Stimulated activated CD8-positive, alpha-beta memory T cell treated with anti-CD3 and anti-CD28 coated beads, Interleukin-4, amount 100 ng/mL, for 24 hours (primary cell): Measurements from ENCODE around the gene MDM4.
"Not testable (repeated sequence)": the region's sequence is repeated elsewhere in the genome, so short reads cannot be mapped to it uniquely, and the experiment has no call there.

Experiments used
- DNase-seq: peaks from one replicate; pipeline ENCODE4 v3.0.0-alpha.2; 2020; ENCODE audit warnings: low read depth

Gene MDM4

DNA sequence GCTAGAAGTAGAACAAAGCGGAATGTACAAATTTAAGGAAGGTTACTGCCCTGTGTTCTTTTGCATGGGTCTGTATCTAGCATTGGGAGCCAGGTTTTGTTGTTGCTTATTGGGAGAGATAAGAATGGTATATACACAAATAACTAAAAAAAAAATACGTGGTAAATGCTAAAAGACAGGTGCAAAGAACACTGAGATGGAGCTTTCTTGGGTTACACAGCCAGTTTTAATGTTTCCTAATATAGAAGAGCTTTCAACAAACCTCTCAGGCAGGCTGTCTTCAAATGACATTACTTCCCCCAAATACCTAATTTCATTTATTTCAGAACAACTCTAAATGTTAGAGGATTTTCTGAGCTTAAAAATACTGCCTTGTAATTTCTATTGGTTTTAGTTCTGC lies 1.4 kb upstream of the MDM4 start:
- DNase-seq = no peak

DNA sequence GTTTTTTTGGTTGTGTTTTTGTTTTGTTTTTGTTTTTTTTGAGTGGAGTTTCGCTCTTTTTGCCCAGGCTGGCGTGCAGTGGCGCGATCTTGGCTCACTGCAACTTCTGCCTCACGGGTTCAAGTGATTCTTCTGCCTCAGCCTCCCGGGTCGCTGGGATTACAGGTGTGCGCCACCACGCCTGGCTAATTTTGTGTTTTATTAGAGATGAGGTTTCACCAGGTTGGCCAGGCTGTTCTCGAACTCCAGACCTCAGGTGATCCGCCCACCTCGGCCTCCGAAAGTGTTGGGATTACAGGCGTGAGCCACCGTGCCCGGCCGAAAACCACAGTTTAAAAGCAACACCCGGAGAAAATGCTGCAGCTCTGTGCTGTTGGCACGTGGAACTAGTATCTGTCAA lies 1.2 kb downstream of the MDM4 start:
- not testable (repeated sequence) for DNase-seq

DNA sequence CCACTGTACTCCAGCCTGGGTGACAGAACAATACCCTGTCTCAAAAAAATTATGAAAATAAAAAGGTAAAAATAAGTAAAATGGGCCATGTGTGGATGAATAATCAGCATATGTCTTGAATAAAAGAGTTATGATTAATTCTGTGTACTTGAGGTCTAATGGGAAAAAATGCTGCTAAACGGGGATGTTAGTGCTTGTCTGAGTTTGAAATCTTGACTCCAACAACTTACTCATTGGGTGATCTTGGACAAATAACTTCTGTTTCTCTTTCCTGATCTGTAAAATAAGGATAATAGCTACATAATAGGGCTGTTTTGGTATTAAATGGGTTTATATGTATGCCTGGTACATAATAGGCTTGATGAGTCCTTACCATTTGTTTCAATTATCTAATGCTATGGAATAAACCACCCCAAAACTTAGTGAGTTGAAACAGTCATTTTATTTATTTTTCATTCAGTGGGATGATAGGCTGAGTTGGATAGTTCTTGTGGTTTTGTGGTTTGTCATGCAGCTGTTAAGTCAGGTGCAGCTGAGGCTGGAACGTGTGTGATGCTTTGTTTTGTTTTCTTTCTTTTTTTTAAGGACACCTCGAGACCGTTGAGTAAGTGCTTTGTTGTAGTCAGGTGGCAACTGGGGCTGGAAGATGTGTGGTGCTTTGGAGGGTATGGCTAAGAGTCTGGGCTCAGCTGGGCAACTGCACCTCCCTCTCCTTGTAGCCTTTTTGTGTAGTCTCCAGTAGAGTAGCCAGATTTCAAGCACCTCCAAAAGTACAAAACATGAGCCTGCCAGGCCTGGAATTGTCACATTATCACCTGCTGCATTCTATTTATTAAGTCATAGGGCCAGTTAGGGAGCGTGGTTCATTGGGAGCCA lies 4.9 kb downstream of the MDM4 start:
- DNase-seq = no peak

DNA sequence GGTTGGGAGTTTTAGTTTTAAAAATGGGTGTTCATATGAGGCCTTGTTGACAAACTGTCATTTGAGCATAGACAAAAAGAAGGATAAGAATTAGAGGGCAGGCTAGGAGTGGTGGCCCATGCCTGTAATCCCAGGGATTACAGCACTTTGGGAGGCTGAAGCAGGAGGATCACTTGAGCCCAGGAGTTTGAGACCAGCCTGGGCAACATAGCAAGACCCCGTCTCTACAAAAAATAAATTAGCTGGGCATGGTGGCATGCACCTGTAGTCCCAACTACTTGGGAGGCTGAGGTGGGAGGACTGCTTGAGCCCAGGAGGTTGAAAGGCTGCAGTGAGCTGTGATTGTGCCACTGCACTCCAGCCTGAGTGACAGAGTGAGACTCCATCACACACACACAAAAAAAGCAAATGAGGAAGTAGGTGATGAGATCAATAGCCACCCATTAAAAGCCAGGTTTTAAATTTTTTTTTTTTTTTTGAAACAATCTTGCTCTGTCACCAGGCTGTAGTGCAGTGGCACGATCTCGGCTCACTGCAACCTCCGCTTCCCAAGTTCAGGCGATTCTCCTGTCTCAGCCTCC lies 5.8 kb downstream of the MDM4 start:
- not testable (repeated sequence) for DNase-seq

DNA sequence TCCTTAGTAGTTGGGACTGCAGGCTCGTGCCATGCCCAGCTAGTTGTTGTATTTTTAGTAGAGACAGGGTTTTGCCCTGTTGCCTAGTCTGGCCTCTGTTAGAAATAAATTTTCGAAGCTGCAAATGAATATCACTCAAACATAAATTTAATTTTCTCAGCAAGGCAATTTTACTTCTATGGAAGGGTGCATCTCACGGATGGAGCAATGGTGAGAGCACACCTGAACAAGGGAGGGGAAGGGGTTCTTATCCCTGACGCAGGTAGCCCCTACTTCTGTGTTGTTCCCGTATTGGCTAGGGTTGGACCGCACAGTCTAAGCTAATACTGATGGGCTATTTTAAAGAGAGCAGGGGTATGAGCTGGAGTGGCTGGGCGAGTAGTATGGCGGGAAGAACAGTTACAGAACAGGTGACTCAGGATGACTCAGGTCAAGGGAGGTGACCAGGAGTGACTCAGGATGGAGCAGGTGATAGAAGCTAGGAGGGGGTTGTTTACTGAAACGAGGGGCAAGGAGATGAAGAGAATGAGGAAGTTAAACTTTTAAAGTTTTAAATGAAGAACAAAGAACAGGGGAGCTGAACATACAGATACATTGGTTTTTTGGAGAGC lies 7.5 kb downstream of the MDM4 start:
- no peak for DNase-seq

DNA sequence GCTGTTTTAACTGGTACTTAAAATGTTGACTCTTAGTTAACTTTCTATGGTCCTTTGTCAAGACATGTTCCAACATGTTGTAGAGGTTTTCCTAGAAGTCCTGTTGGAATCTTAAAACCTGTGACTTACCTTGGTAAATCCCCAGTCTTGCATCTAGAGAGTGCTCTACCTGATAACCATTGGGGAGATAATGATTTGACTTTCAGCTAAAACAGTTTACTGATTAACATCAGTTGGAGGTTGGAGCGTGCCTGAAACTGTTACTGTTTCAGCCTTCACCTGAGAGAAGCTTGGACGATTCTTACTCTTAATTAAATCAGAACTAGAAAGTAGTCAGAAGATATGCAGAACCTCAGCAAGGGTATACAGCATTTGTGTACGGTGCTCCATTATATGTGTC lies 8.8 kb downstream of the MDM4 start:
- DNase-seq = no peak

DNA sequence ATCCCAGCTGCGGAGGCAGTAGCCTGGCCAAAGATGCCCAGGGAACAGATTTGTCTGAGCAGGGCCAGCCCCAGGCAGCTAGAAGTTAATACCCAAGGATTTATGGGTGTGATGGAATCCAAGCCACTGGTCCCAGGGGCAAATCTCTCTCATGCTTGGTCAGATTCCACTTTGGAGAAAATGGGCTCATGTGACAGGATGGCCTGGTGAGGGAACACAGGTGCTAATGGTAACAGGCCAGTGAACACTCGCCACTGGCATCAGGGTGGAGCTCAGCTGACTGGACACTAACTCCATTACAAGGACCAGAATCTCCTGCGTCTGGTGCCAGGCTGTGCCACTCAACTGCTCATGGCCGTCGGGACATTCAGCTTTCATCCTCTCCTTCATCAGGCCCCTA lies 12.0 kb downstream of the MDM4 start:
- DNase-seq = no peak

DNA sequence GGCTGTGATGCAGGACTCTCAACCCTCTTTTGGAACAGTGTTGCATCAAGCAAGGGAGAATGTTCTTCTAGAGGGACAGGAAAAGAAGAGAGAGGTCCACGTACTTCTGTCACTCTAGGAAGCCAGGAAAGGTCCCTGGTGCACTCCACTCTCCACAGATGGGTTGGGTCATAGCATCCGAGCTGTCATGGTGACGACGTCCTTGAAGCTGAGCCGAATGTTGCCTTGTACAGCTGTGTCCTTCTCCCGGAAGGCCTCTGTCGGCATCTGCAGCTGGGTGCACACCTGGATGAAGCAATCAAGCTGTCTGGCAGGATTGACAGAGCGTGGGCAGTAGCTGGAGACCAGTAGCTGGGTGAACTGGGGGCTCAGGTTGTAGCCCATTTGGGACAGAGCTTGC lies 12.5 kb downstream of the MDM4 start:
- no peak for DNase-seq

DNA sequence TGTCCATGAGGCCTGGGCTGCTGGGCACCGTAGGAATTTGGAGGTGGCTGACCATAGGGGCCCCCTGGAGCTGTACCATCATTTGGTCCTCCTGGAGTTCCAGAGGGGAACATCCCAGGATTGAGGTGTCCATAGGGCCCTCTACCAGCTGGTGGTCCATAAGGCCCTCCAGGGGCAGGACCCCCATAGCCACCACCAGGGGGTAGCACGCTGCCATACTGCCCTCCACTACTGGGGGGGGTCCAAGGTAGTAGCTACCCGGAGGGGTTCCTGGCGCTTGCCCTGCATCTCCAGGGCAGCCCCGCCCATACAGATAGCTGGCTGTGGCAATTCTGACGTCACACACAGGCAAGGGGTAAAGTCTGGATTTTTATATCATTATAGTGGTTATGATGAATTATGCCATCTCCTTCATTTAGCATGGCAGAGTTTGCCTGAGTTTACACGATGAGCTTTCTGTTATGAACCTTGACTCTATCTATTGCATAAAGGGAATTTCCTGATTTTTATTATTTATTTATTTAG lies 13.2 kb downstream of the MDM4 start:
- DNase-seq = no peak

DNA sequence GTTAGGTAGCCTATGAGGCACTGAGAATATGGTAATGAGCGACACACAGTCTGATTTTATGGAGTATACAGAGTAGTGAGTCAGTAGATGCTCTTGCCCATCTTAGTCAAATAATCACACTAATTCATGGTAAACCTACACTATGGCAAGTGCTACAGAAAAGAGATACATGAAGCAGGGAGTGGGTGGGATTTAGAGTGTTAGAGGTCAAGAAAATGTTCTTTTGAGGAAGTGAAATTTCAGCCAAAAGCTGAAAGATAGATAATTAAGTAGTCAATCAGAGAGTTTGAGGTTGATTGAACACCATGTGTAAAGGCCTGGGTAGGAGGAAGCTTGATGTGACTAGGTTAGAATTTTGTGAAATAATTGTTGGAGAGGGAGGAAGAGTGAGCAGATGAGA lies 14.7 kb downstream of the MDM4 start:
- DNase-seq = no peak

DNA sequence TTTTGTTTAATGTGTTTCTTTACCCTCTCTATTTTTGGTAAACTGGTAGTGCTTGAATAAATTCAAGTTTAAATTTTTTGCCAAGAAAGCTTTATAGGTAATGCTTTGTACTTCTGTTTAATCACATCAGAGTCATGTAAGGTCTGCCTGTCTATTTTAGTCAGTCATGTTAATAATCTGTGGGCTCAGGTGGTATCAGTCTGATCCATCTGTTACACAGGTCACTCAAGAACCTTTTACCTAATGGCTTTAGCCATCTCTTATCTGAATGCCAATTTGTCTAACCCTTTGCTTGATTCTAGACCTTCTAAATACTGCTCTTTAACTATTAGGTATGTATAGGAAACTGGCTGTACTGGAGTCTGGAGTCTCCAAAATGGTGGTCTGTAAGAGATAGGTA lies 16.6 kb downstream of the MDM4 start:
- no peak for DNase-seq

DNA sequence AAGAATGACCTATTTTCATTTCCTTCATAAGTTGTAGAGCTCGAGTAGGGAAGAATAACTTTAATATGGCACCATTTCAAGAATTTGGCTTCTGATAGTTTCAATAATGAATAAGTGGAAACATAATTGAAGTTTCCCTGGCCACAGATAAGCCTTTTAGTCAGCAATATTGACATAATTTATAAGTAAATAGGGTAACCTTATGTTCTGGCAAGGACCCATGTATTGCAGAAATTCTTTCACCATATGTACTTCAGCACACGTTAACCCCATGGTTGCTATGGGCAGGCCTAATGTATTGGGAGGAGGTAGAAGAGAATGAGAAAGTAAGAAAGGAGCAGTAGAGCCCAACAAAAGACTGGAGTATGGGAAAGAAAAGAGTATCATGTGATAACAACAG lies 25.4 kb downstream of the MDM4 start:
- no peak for DNase-seq

DNA sequence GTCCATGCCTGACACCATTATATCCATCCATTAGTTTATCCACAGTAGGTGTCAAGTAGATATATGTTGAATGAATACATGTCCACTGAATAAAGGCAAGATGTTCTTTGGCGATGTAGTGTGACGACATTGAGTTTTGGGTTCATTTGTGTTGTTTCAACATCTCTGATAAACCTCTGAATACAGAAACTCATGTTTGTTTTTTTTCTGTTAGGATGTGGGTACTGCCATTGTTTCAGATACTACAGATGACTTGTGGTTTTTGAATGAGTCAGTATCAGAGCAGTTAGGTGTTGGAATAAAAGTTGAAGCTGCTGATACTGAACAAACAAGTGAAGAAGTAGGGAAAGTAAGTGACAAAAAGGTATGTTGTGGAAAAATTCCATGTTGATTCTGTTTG lies 28.1 kb downstream of the MDM4 start:
- DNase-seq = no peak

DNA sequence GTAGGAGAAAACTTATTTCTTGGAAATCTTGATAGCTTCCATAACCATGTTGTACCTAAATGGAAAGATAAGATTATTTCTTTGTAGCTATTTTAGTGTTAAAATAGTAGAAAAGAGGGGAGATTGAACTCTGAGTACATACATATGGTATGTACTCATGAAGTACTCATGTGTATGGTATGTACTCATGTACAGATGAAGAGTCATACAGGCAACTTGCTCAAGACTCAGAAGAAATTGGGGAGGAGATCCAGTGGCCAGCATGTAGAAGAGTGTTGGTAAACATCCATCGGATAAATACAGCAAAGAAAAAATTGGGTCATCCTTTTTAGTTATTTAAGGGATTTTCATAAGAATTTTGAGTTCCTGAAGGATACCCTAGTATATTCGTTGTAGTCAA lies 29.0 kb downstream of the MDM4 start:
- no peak for DNase-seq

DNA sequence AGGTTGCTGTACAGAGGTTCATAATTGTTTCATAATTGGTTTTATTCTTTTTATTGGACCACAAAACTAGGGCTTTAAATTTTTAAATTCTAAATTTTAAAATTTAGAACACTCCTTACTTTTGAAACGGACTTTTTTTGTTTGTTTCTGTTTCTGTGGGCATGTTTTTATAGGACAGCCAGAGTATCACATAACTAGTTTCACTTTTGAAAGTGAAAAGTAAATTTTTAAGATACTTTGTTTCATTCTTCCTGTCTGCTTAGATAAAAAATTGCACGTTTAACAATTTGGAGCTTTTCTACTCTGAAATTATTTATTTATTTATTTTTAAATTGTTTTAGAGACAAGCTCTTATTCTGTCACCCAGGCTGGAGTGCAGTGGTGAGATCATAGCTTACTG lies 29.7 kb downstream of the MDM4 start:
- no peak for DNase-seq

DNA sequence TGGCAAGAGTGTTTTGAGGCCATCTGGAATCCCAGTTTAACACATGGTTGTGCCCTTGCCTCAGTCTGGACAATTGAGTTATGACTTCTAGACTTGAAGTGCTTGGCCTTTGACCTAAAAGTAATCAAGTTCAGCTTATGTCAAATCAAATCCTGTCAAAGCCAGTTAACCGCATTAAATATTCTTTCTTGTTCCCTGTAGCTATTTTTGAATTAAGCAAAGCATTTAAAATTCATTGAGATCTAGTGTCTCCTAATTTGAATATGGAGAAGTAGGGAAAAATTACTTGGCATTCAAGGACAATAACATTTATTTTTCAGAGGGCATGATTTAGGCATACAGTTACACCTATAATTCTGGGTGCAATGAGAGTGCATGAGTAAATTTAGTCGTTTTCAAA lies 32.1 kb downstream of the MDM4 start:
- no peak for DNase-seq

DNA sequence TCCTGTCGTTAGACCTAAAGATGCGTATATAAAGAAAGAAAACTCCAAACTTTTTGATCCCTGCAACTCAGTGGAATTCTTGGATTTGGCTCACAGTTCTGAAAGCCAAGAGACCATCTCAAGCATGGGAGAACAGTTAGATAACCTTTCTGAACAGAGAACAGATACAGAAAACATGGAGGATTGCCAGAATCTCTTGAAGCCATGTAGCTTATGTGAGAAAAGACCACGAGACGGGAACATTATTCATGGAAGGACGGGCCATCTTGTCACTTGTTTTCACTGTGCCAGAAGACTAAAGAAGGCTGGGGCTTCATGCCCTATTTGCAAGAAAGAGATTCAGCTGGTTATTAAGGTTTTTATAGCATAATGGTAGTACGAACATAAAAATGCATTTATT lies 33.1 kb downstream of the MDM4 start:
- DNase-seq = no peak

DNA sequence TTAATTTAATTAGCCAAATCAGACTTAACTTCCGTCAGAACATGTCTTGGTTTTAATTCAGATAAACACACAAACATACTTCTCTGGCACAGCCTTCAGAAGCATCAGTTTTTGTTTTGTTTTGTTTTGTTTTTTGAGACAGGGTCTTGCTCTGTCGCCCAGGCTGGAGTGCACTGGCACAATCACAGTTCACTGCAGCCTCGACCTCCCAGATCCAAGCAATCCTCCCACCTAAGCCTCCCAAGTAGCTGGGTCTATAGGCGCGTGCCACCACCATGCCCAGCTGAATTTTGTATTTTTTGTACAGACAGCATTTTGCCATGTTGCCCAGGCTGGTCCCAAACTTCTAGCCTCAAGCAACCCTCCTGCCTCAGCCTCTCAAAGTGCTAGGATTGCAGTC lies 34.7 kb downstream of the MDM4 start:
- no peak for DNase-seq

DNA sequence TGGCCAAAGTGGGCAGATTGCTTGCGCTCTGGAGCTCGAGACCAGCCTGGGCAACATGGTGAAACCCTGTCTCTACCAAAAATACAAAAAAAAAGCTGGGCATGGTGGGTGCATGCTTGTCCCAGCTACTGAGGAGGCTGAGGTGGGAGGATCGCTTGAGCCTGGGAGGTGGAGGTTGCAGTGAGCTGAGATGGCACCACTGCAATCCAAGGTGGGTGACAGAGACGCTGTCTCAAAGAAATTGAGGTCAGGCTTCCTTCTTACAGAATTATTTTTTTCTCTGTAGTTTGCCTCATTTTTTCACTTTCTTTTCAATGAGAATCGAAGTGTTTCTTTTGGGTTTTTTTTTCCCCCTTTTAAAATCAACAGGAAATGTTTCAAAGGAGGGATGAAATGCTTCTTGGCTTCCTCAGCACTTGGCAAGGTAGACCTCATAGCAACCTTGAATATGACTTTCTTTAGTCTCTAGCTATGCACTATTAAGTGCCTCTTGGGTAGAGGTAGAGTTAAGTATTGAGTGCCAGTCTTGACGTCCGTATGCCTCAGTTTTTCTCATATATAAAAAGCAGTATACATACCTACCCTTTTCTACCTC lies 40.3 kb downstream of the MDM4 start:
- DNase-seq = no peak

DNA sequence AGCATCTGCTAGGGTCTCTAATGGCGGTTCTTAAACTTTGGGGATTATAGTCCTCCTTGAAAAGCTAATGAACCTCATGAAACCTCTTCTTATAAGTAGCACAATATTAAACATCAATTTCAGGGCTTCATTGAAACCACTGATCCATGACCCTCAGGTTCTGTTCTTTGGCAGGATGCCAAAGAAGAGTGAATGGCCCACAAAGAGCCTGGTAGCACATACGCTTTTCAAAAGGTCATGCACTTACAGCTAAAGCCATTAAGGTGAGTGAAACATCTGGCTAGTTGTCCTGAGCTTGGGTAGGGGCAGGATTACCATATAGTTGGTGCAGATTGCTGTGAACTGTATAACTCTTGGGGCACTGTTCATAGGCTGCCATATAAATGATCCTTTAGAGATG lies 42.3 kb downstream of the MDM4 start:
- DNase-seq = no peak

DNA sequence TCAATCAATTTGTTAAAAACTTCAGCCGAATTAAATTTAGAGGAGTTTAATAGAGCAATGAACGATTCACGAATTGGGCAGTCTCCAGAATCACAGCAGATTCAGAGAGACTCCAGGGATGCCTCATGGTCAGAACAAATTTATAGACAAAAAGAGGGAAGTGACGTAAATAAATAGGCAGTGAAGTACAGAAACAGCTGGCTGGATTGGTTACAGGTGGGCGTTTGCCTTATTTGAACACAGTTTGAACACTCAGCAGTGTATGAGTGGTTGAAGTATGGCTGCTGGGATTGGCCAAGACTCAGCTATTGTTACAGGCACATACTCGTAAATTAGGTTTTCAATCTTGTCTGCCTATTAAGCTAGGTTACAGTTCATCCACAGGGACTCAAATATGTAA lies 43.8 kb downstream of the MDM4 start:
- DNase-seq = not testable (repeated sequence)

DNA sequence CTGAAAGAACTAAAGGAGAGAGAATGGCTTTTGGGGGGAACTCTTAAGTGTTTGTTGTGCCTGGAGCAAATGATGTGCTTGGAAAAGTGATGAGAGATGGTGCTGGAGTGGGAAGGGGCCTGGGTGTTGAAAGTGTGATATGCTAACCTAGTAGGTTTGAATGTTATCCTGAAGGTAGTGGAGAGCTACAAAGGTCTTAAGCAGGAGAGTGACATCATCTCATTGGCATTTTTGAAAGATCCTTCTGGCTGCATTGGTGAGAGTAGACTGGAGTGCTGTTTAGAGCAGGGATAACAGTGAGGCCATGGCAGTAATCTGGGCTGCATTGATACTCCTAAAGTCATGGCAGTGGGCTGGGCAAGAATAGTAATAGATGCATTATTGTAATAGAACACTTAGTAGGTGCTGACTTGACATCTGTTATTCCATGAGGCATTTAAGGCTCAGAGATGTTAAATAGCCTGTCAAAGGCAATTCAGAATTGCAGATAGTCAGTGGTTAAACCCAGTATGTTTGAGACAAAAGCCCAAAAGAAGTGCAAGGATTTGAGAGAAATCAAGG lies 44.5 kb downstream of the MDM4 start:
- DNase-seq = no peak
